ENCODE measurements around the gene QPCTL. TPM values are rescaled to one million over a fixed set of nuclear protein-coding genes. Genes with fewer than 3 reads are reported as not detected.
"Not testable (repeated sequence)": the region's sequence is repeated elsewhere in the genome, so short reads cannot be mapped to it uniquely, and the experiment has no call there.

QPCTL gene
- total and polyA plus RNA-seq, 7 donors, result 0.41 to 1.6 (median 0.89) TPM

GRCh38 chr19:45745606-45746005 lies 53.1 kb downstream of the QPCTL start:
- Histone ChIP-seq H3K36me3 (ENCODE audit: insufficient read depth in 1 of 2, low read depth in 1 of 2) (no peaks in the 10 kb centered on the region), H3K4me3 (no peak overlapping the region), H3K4me1 (no peaks in the 10 kb centered on the region), H3K27me3 (ENCODE audit: insufficient read depth in 3 of 3, low read length in 2 of 3) (no peaks in the 10 kb centered on the region), H3K9me3 (no peaks in the 10 kb centered on the region), H3K27ac (no peak overlapping the region)
- TF ChIP-seq CTCF (IDR thresholded peaks at IDR 0.05), result no peak
- no peak for ATAC-seq
- no peak for DNase-seq
- intact Hi-C loops (cut with DNase I), result no loop called here
- WGBS, 3 donors, result 53 to 71% (median 59%) methylated on average over 6 of the region's 6 CpGs

GRCh38 chr19:45746866-45747265 lies 54.4 kb downstream of the QPCTL start:
- intact Hi-C loops (cut with DNase I), result no loop called here
- WGBS, 3 donors, result 53 to 78% (median 54%) methylated on average over 5 of the region's 5 CpGs
- no peaks in the 10 kb centered on the region for H3K4me1 ChIP-seq
- no peak overlapping the region for H3K4me3 ChIP-seq
- no peaks in the 10 kb centered on the region for H3K27me3 ChIP-seq (ENCODE audit: insufficient read depth in 3 of 3, low read length in 2 of 3)
- ATAC-seq (no peak), DNase-seq (no peak)
- no peak overlapping the region for H3K27ac ChIP-seq
- H3K9me3 ChIP-seq, result no peaks in the 10 kb centered on the region
- H3K36me3 ChIP-seq (ENCODE audit: insufficient read depth in 1 of 2, low read depth in 1 of 2), result no peaks in the 10 kb centered on the region
- no peak for TF ChIP-seq CTCF (IDR thresholded peaks at IDR 0.05)

GRCh38 chr19:45747513-45747912 lies 55.0 kb downstream of the QPCTL start:
- H3K4me3 ChIP-seq, result no peak overlapping the region
- H3K27me3 ChIP-seq (ENCODE audit: insufficient read depth in 3 of 3, low read length in 2 of 3), result no peaks in the 10 kb centered on the region
- intact Hi-C loops (cut with DNase I), result no loop called here
- no peak overlapping the region for H3K27ac ChIP-seq
- no peak for TF ChIP-seq CTCF (IDR thresholded peaks at IDR 0.05)
- no peaks in the 10 kb centered on the region for H3K9me3 ChIP-seq
- ATAC-seq (no peak), DNase-seq (no peak)
- H3K4me1 ChIP-seq, result no peaks in the 10 kb centered on the region
- 82 to 85% (median 84%) methylated on average over 5 of the region's 5 CpGs for WGBS, 3 donors
- no peaks in the 10 kb centered on the region for H3K36me3 ChIP-seq (ENCODE audit: insufficient read depth in 1 of 2, low read depth in 1 of 2)

GRCh38 chr19:45751483-45751882 lies 59.0 kb downstream of the QPCTL start:
- DNase-seq; intact Hi-C loops (cut with DNase I); H3K27me3 ChIP-seq (ENCODE audit: insufficient read depth in 3 of 3, low read length in 2 of 3); ATAC-seq; H3K4me3 ChIP-seq; H3K4me1 ChIP-seq; H3K27ac ChIP-seq; H3K9me3 ChIP-seq; H3K36me3 ChIP-seq (ENCODE audit: insufficient read depth in 1 of 2, low read depth in 1 of 2): not testable (repeated sequence)
- WGBS, 3 donors, result 88 to 89% (median 89%) methylated on average over 10 of the region's 10 CpGs

GRCh38 chr19:45752639-45753038 lies 60.2 kb downstream of the QPCTL start:
- H3K27me3 ChIP-seq (ENCODE audit: insufficient read depth in 3 of 3, low read length in 2 of 3), result no peaks in the 10 kb centered on the region
- H3K9me3 ChIP-seq, result no peaks in the 10 kb centered on the region
- no peak for DNase-seq
- no peak overlapping the region for H3K27ac ChIP-seq
- intact Hi-C loops (cut with DNase I), result no loop called here
- TF ChIP-seq CTCF (IDR thresholded peaks at IDR 0.05), result no peak
- no peak overlapping the region for H3K4me3 ChIP-seq
- H3K4me1 ChIP-seq, result no peaks in the 10 kb centered on the region
- no peaks in the 10 kb centered on the region for H3K36me3 ChIP-seq (ENCODE audit: insufficient read depth in 1 of 2, low read depth in 1 of 2)
- no peak for ATAC-seq
- WGBS, 3 donors, result 93 to 94% (median 93%) methylated on average over 12 of the region's 12 CpGs
